Measurements from ENCODE around the gene ABI3BP. TPM values are rescaled to one million over a fixed set of nuclear protein-coding genes. Genes with fewer than 3 reads are reported as not detected.
"Not testable (repeated sequence)": the region's sequence is repeated elsewhere in the genome, so short reads cannot be mapped to it uniquely, and the experiment has no call there.

The ABI3BP gene
- total RNA-seq, 1 donor from 2014 or later = 207 TPM

- ATAC-seq (no peak), DNase-seq (no peak)
- intact Hi-C loops (cut with DNase I) = no loop called here
- Histone ChIP-seq H3K9me3 (no peaks in the 10 kb centered on the region), H3K27me3 (no peaks in the 10 kb centered on the region), H3K4me3 (no peak overlapping the region), H3K36me3 (no peaks in the 10 kb centered on the region), H3K27ac (no peak overlapping the region), H3K4me1 (no peaks in the 10 kb centered on the region)
- TF ChIP-seq, protein P1, sequence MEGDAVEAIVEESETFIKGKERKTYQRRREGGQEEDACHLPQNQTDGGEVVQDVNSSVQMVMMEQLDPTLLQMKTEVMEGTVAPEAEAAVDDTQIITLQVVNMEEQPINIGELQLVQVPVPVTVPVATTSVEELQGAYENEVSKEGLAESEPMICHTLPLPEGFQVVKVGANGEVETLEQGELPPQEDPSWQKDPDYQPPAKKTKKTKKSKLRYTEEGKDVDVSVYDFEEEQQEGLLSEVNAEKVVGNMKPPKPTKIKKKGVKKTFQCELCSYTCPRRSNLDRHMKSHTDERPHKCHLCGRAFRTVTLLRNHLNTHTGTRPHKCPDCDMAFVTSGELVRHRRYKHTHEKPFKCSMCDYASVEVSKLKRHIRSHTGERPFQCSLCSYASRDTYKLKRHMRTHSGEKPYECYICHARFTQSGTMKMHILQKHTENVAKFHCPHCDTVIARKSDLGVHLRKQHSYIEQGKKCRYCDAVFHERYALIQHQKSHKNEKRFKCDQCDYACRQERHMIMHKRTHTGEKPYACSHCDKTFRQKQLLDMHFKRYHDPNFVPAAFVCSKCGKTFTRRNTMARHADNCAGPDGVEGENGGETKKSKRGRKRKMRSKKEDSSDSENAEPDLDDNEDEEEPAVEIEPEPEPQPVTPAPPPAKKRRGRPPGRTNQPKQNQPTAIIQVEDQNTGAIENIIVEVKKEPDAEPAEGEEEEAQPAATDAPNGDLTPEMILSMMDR (IDR thresholded peaks at IDR 0.05) = no peak
Observed at GRCh38 chr3:101017017-101017416, 23.8 kb upstream of the ABI3BP start.

DNA sequence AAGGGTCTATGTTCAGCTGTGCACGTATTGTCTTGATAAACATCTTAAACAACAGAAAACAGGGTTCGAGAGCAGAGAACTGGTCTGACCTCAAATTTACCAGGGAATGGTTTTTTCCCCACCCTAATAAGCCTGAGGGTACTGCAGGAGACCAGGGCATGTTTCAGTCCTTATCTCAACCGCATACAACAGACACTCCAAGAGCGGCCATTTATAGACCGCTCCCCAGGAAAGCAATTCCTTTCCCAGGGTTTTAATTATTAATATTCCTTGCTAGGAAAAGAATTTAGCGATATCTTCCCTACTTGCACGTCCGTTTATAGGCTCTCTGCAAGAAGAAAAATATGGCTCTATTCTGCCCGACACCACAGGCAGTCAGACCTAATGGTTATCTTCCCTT, 19.1 kb upstream of the ABI3BP start:
- H3K36me3 ChIP-seq; H3K27me3 ChIP-seq; intact Hi-C loops (cut with DNase I); H3K9me3 ChIP-seq; DNase-seq; H3K27ac ChIP-seq; H3K4me1 ChIP-seq; H3K4me3 ChIP-seq; ATAC-seq: not testable (repeated sequence)

DNA sequence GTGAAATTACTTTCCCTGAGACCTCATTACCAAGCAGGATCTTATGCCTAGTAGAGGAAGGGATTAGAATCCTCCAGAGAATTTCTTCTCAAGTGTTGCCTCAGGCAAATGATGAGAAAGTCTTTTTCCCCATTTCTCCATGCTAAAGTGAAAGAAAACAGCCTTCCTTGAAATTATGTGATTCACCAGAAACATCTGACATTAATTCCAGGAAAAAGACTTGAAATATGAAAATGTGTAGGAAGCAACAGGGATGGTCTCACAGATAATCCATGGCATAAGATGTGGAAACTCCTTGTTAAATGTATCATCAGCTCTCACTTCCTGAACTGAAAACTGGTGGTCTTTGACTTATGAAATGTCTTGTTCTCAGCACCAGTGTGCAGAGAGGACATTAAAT, 17.9 kb upstream of the ABI3BP start:
- intact Hi-C loops (cut with DNase I) = no loop called here
- H3K36me3 ChIP-seq = no peaks in the 10 kb centered on the region
- no peaks in the 10 kb centered on the region for H3K4me1 ChIP-seq
- no peak for DNase-seq
- H3K27me3 ChIP-seq = no peaks in the 10 kb centered on the region
- H3K4me3 ChIP-seq = no peak overlapping the region
- H3K27ac ChIP-seq = no peak overlapping the region
- no peaks in the 10 kb centered on the region for H3K9me3 ChIP-seq
- TF ChIP-seq, protein P1 (IDR thresholded peaks at IDR 0.05) = no peak
- ATAC-seq = no peak

DNA sequence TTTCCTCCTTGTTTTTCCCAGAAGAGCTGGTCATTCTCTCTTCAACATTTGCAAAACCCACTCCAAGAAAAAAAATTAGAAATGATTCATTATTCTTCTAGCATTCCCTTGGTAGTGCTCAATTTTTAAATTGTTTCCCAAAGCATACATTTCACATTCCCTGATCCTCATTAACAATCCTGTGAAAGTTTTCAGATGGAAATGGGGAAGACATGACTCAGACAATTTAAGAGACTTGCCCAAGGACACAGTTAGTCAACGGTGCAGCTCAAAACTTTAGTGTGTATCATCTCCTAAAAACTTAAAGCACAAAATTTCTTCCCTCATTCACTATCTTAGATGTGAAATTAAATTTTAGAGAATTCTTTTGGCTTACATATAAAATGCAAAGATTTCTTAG, 17.1 kb upstream of the ABI3BP start:
- H3K36me3 ChIP-seq = no peaks in the 10 kb centered on the region
- no peak overlapping the region for H3K27ac ChIP-seq
- no peaks in the 10 kb centered on the region for H3K4me1 ChIP-seq
- H3K4me3 ChIP-seq = no peak overlapping the region
- no peaks in the 10 kb centered on the region for H3K9me3 ChIP-seq
- intact Hi-C loops (cut with DNase I) = no loop called here
- ATAC-seq = no peak
- TF ChIP-seq, protein P1 (IDR thresholded peaks at IDR 0.05) = no peak
- no peak for DNase-seq
- H3K27me3 ChIP-seq = no peaks in the 10 kb centered on the region

DNA sequence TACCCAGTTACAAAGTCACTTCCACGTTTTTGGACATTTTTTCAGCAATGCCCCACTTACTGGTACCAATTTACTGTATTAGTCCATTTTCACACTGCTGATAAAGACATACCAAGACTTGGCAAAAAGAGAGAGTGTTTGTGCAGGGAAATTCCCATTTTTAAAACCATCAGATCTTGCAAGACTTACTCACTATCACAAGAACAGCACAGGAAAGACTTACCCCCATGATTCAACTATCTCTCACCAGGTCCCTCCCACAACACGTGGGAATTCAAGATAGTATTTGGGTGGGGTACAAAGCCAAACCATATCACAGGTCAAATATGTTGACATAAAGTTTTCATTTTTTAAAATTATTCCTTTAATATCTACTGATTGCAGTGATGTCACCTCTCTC, 16.2 kb upstream of the ABI3BP start:
- no peak for DNase-seq
- TF ChIP-seq, protein P1 (IDR thresholded peaks at IDR 0.05) = no peak
- Histone ChIP-seq H3K4me3 (no peak overlapping the region), H3K9me3 (no peaks in the 10 kb centered on the region), H3K36me3 (no peaks in the 10 kb centered on the region), H3K27ac (no peak overlapping the region), H3K4me1 (no peaks in the 10 kb centered on the region), H3K27me3 (no peaks in the 10 kb centered on the region)
- no peak for ATAC-seq
- intact Hi-C loops (cut with DNase I) = no loop called here

- ATAC-seq (no peak), DNase-seq (no peak)
- no peak overlapping the region for H3K4me3 ChIP-seq
- intact Hi-C loops (cut with DNase I) = no loop called here
- no peak overlapping the region for H3K27ac ChIP-seq
- H3K9me3 ChIP-seq = no peaks in the 10 kb centered on the region
- TF ChIP-seq, protein P1 (IDR thresholded peaks at IDR 0.05) = no peak
- no peaks in the 10 kb centered on the region for H3K27me3 ChIP-seq
- no peaks in the 10 kb centered on the region for H3K36me3 ChIP-seq
- H3K4me1 ChIP-seq = peaks cover under 1% of the 10 kb centered on the region
Observed at GRCh38 chr3:100999160-100999559, 5.9 kb upstream of the ABI3BP start.

Data from upper lobe of right lung (tissue), 1 donor.